H1 (cell line): Measurements from ENCODE around the gene LIMS1. TPM values are rescaled to one million over a fixed set of nuclear protein-coding genes. Genes with fewer than 3 reads are reported as not detected.

Source experiments
- CTCF ChIA-PET: fragments of 300-600 bp; sonication (Branson Sonifier 250); formaldehyde crosslinking; loops from one replicate; lab custom pipeline; 2021; ENCODE audit not compliant: partially characterized antibody; lab: Charles Lee
- POLR2A ChIA-PET: fragments of 300-600 bp; sonication (Branson Sonifier 250); formaldehyde crosslinking; loops from one replicate; lab custom pipeline; 2021; ENCODE audit warnings: inconsistent platforms; ENCODE audit not compliant: partially characterized antibody; lab: Charles Lee
- DNase-seq, 2 experiments: peaks; one replicate each; pipeline versions ENCODE4 v3.0.0 to v3.0.0-alpha.2; 2010 to 2022; ENCODE audit warnings: low spot score in 2 of 2, low read depth in 1 of 2, mixed read lengths in 1 of 2
- FAIRE-seq: peaks from 2 replicates; lab custom pipeline; 2011; peaks lifted over from hg19 to GRCh38; lab: Jason Lieb, UNC
- H2AFZ ChIP-seq: 2 replicates; pipeline ENCODE4 v1.8.1; 2012; ENCODE audit warnings: low read length, inconsistent platforms
- H2AK5ac ChIP-seq: 2 replicates; pipeline ENCODE4 v1.6.1; 2013; ENCODE audit warnings: low read depth, low read length
- H2BK120ac ChIP-seq: replicated peaks from 2 replicates; pipeline ENCODE3; 2013; ENCODE audit warnings: low read depth, low read length, inconsistent platforms
- H2BK12ac ChIP-seq: 2 replicates; pipeline ENCODE4 v1.6.1; 2013; ENCODE audit warnings: low read depth, low read length
- H2BK15ac ChIP-seq: 2 replicates; pipeline ENCODE4 v1.6.1; 2013; ENCODE audit warnings: low read length
- H2BK20ac ChIP-seq: 2 replicates; pipeline ENCODE4 v1.6.1; 2013; ENCODE audit warnings: low read length
- H2BK5ac ChIP-seq: 2 replicates; pipeline ENCODE4 v1.6.1; 2013; ENCODE audit warnings: low read depth, low read length
- H3K14ac ChIP-seq: 2 replicates; pipeline ENCODE4 v1.6.1; 2013; ENCODE audit warnings: inconsistent platforms; ENCODE audit not compliant: insufficient read length
- H3K18ac ChIP-seq: 2 replicates; pipeline ENCODE4 v1.6.1; 2013; ENCODE audit warnings: low read length; ENCODE audit errors: extremely low read depth
- H3K23ac ChIP-seq: 2 replicates; pipeline ENCODE4 v1.6.1; 2013; ENCODE audit warnings: inconsistent platforms; ENCODE audit not compliant: insufficient read length
- H3K23me2 ChIP-seq: 2 replicates; pipeline ENCODE4 v1.6.1; 2013; ENCODE audit warnings: low read depth, low read length
- H3K27ac ChIP-seq: 2 replicates; pipeline ENCODE4 v1.6.1; 2011; ENCODE audit warnings: low read depth, low read length, inconsistent platforms
- H3K27me3 ChIP-seq, 4 experiments: replicated peaks in 1 of 4; 1 replicate in 1 of 4; 2 replicates in 3 of 4; pipeline versions ENCODE4 v1.6.1 to v1.8.1; 2011 to 2013; ENCODE audit warnings: low read length in 3 of 4, mild to moderate bottlenecking in 3 of 4, inconsistent platforms in 2 of 4, mixed read lengths in 2 of 4, moderate library complexity in 1 of 4; ENCODE audit not compliant: control insufficient read depth in 3 of 4, insufficient read depth in 3 of 4; ENCODE audit errors: extremely low read depth in 1 of 4
- H3K36me3 ChIP-seq, 4 experiments: 2 replicates each; pipeline versions ENCODE4 v1.6.1 to v1.8.1; 2011 to 2013; ENCODE audit warnings: mild to moderate bottlenecking in 4 of 4, low read length in 3 of 4, moderate library complexity in 2 of 4, control low read depth in 1 of 4, inconsistent platforms in 1 of 4; ENCODE audit not compliant: insufficient read depth in 4 of 4, control insufficient read depth in 2 of 4
- H3K4ac ChIP-seq: replicated peaks from 2 replicates; pipeline ENCODE3; 2013; ENCODE audit warnings: low read length, low read depth, mixed read lengths, inconsistent platforms; ENCODE audit not compliant: insufficient read length
- H3K4me1 ChIP-seq, 4 experiments: replicated peaks in 1 of 4; 1 replicate in 1 of 4; 2 replicates in 3 of 4; pipeline versions ENCODE4 v1.6.1 to v1.8.1; 2011 to 2013; ENCODE audit warnings: low read length in 3 of 4, inconsistent platforms in 2 of 4, mixed read lengths in 1 of 4; ENCODE audit not compliant: insufficient read depth in 4 of 4, control insufficient read depth in 3 of 4
- H3K4me2 ChIP-seq, 2 experiments: 2 replicates each; pipeline versions ENCODE4 v1.6.1 to v1.8.1; 2011 to 2013; ENCODE audit warnings: low read depth in 2 of 2, low read length in 2 of 2, control low read depth in 1 of 2, inconsistent platforms in 1 of 2, mild to moderate bottlenecking in 1 of 2; ENCODE audit not compliant: insufficient read depth in 1 of 2
- H3K4me3 ChIP-seq, 4 experiments: fragments of 200-600, 300-600 bp in 1 of 4; sonication (generic), shearing (Covaris generic), sonication (Bioruptor Twin) in 1 of 4; 2 replicates each; pipeline versions ENCODE4 v1.5.1 to v1.8.1; 2011 to 2016; ENCODE audit warnings: low read length in 4 of 4, low read depth in 3 of 4, control low read depth in 2 of 4, inconsistent platforms in 2 of 4, mild to moderate bottlenecking in 2 of 4, mixed read lengths in 1 of 4, moderate library complexity in 1 of 4; ENCODE audit not compliant: insufficient read depth in 2 of 4; ENCODE audit errors: extremely low read depth in 1 of 4
- H3K56ac ChIP-seq: replicated peaks from 2 replicates; pipeline ENCODE3; 2013; ENCODE audit warnings: low read depth, mild to moderate bottlenecking, mixed read lengths, low read length, inconsistent platforms; ENCODE audit not compliant: insufficient read length
- H3K79me1 ChIP-seq: 2 replicates; pipeline ENCODE4 v1.6.1; 2013; ENCODE audit warnings: low read depth, low read length, control low read depth
- H3K79me2 ChIP-seq, 2 experiments: 2 replicates each; pipeline versions ENCODE4 v1.6.1 to v1.8.1; 2012 to 2013; ENCODE audit warnings: low read length in 2 of 2, mild to moderate bottlenecking in 2 of 2, inconsistent platforms in 1 of 2; ENCODE audit not compliant: insufficient read depth in 2 of 2, control insufficient read depth in 1 of 2
- H3K9ac ChIP-seq, 4 experiments: replicated peaks in 1 of 4; 1 replicate in 1 of 4; 2 replicates in 3 of 4; pipeline versions ENCODE4 v1.6.1 to v1.8.1; 2011 to 2013; ENCODE audit warnings: low read depth in 3 of 4, low read length in 3 of 4, control low read depth in 2 of 4, mild to moderate bottlenecking in 2 of 4, moderate library complexity in 2 of 4, inconsistent platforms in 1 of 4; ENCODE audit errors: extremely low read depth in 1 of 4
- H3K9me3 ChIP-seq, 2 experiments: 2 replicates each; pipeline versions ENCODE4 v1.6.1 to v1.8.1; 2012 to 2013; ENCODE audit warnings: mild to moderate bottlenecking in 2 of 2, moderate library complexity in 2 of 2, control low read depth in 1 of 2, inconsistent platforms in 1 of 2, low read depth in 1 of 2, low read length in 1 of 2, mixed read lengths in 1 of 2; ENCODE audit not compliant: insufficient read depth in 2 of 2
- H4K20me1 ChIP-seq, 2 experiments: replicated peaks in 1 of 2; 2 replicates each; pipeline versions ENCODE3 to v1.8.1; 2011 to 2013; ENCODE audit warnings: inconsistent platforms in 2 of 2, low read length in 2 of 2, mild to moderate bottlenecking in 1 of 2; ENCODE audit not compliant: insufficient read depth in 2 of 2, control insufficient read depth in 1 of 2
- H4K5ac ChIP-seq: 2 replicates; pipeline ENCODE4 v1.6.1; 2013; ENCODE audit warnings: low read length, low read depth, mixed read lengths, inconsistent platforms; ENCODE audit not compliant: insufficient read length
- H4K8ac ChIP-seq: 2 replicates; pipeline ENCODE4 v1.8.0; 2013; ENCODE audit warnings: mild to moderate bottlenecking, moderate library complexity, low read length, inconsistent platforms; ENCODE audit not compliant: insufficient read depth; ENCODE audit errors: extremely low read depth
- H4K91ac ChIP-seq: replicated peaks from 2 replicates; pipeline ENCODE3; 2013; ENCODE audit warnings: low read length, mixed read lengths, inconsistent platforms; ENCODE audit not compliant: insufficient read length
- BCL11A ChIP-seq, 2 experiments: IDR thresholded peaks; one replicate each; pipeline ENCODE4 v1.6.1; 2011; ENCODE audit warnings: low read depth in 2 of 2, low read length in 2 of 2, mild to moderate bottlenecking in 2 of 2
- BRCA1 ChIP-seq: IDR thresholded peaks from 2 replicates; pipeline ENCODE4 v1.6.1; 2012; ENCODE audit warnings: low read depth, low read length, improper control_type of control experiment
- CTBP2 ChIP-seq: IDR thresholded peaks from 2 replicates; pipeline ENCODE4 v1.7.0; 2011; ENCODE audit warnings: borderline replicate concordance, mild to moderate bottlenecking, moderate library complexity, mixed read lengths, low read length; ENCODE audit not compliant: insufficient read depth, insufficient read length
- CTCF ChIP-seq, 3 experiments: IDR thresholded peaks; 1 replicate in 2 of 3; 2 replicates in 1 of 3; pipeline versions ENCODE4 v1.5.1 to v1.6.1; 2011; ENCODE audit warnings: low read length in 3 of 3, mild to moderate bottlenecking in 3 of 3, inconsistent platforms in 2 of 3, low read depth in 1 of 3, moderate library complexity in 1 of 3; ENCODE audit not compliant: insufficient read depth in 1 of 3; ENCODE audit errors: control extremely low read depth in 1 of 3
- EGR1 ChIP-seq: IDR thresholded peaks from 2 replicates; pipeline ENCODE4 v1.6.1; 2011; ENCODE audit warnings: low read depth, low read length, borderline replicate concordance
- EP300 ChIP-seq, 2 experiments: IDR thresholded peaks; 1 replicate in 1 of 2; 2 replicates in 1 of 2; pipeline ENCODE4 v1.6.1; 2011 to 2012; ENCODE audit warnings: low read depth in 2 of 2, low read length in 2 of 2, mild to moderate bottlenecking in 2 of 2, borderline replicate concordance in 1 of 2, inconsistent platforms in 1 of 2, moderate library complexity in 1 of 2
- HDAC2 ChIP-seq, 2 experiments: fragments of 300-600 bp in 1 of 2; sonication (generic) in 1 of 2; IDR thresholded peaks; 2 replicates each; pipeline ENCODE4 v1.6.1; 2011 to 2012; ENCODE audit warnings: low read depth in 2 of 2, low read length in 2 of 2, mild to moderate bottlenecking in 2 of 2, moderate library complexity in 2 of 2, borderline replicate concordance in 1 of 2, inconsistent platforms in 1 of 2
- MAFK ChIP-seq: IDR thresholded peaks from 2 replicates; pipeline ENCODE4 v1.6.1; 2012; ENCODE audit warnings: low read depth, mild to moderate bottlenecking, improper control_type of control experiment, low read length
- PHF8 ChIP-seq: fragments of 200-600 bp; sonication (generic); conservative IDR thresholded peaks from 2 replicates; pipeline ENCODE4 v1.7.1; 2012; ENCODE audit warnings: low read depth, mild to moderate bottlenecking, inconsistent platforms, low read length, moderate library complexity
- POU5F1 ChIP-seq: IDR thresholded peaks from 2 replicates; pipeline ENCODE4 v1.6.1; 2011; ENCODE audit warnings: low read depth, mild to moderate bottlenecking, low read length, moderate library complexity
- TCF12 ChIP-seq: IDR thresholded peaks from 2 replicates; pipeline ENCODE4 v1.6.1; 2011; ENCODE audit warnings: low read depth, mild to moderate bottlenecking, low read length
- WGBS, 2 experiments: shearing (Covaris generic) in 1 of 2; methylation state at CpG; one replicate each; pipeline versions ENCODE4 v1.1.6 to v1.1.7; 2013 to 2015; ENCODE audit warnings: low lambda C conversion rate in 2 of 2, mixed read lengths in 2 of 2, inconsistent platforms in 1 of 2, low coverage in 1 of 2, missing lambda C conversion rate in 1 of 2; ENCODE audit not compliant: insufficient replicate concordance in 2 of 2, insufficient coverage in 1 of 2, insufficient read length in 1 of 2; ENCODE audit errors: extremely low coverage in 1 of 2, missing lambda C conversion rate in 1 of 2; 5-methylcytosine and 5-hydroxymethylcytosine counted together
- polyA plus RNA-seq, 7 experiments: library from polyadenylated mRNA; depleted of rRNA in 3 of 7; stranded (reverse) in 5 of 7; unstranded in 2 of 7; fragments of >200 nt in 5 of 7; fragments of 200-250 nt in 2 of 7; gene quantifications; 1 replicate in 5 of 7; 2 replicates in 1 of 7; 4 replicates in 1 of 7; pipeline versions ENCODE4 v1.2.1 to v1.2.3, GENCODE V29; 2011 to 2013; ENCODE audit warnings: missing spikeins in 2 of 7, mixed read lengths in 2 of 7
- total RNA-seq: library from RNA; stranded (reverse); fragmentation: NEBNext Ultra II Directional; extraction: Animal tissue kit (Norgen Biotek cat#: 25700); gene quantifications from 2 replicates; pipeline ENCODE4 v1.2.1, GENCODE V29; 2021

Gene LIMS1
- total and polyA plus RNA-seq, 2 of the 8 experiments (the other 6 are each of a cell fraction or from before 2014, with no cell fraction given), result 24.1 to 36.7 TPM

GRCh38 chr2:108611021-108611420, 76.8 kb downstream of the LIMS1 start:
- H3K23ac ChIP-seq, result no peak overlapping the region
- no peak overlapping the region for H4K8ac ChIP-seq
- FAIRE-seq, result no peak
- H4K5ac ChIP-seq, result no peak overlapping the region
- POLR2A ChIA-PET, result no interaction called here
- no peak overlapping the region for H3K4me2 ChIP-seq
- H3K4me3 ChIP-seq, result no peak overlapping the region
- no peak overlapping the region for H2BK15ac ChIP-seq
- CTCF ChIA-PET, result interaction anchor here (0.7 to 7.0 kb wide), 6 partner anchors 10 to 397 kb away, joined by 3 to 109 read pairs (median 4); no protein-coding TSS in a partner anchor
- H3K18ac ChIP-seq, result no peak overlapping the region
- H2BK5ac ChIP-seq, result no peak overlapping the region
- H3K4me1 ChIP-seq, result peaks cover 0 to 7% (median 2%) of the 10 kb centered on the region in 4 experiments; a peak in 2 of 7 replicates
- H3K14ac ChIP-seq, result no peak overlapping the region
- H3K9ac ChIP-seq, result no peak overlapping the region
- no peaks in the 10 kb centered on the region for H3K27me3 ChIP-seq
- H3K23me2 ChIP-seq, result no peaks in the 10 kb centered on the region
- no peak overlapping the region for H2BK12ac ChIP-seq
- H2AK5ac ChIP-seq, result no peak overlapping the region
- H3K56ac ChIP-seq, result no peak overlapping the region
- H3K36me3 ChIP-seq, result no peaks in the 10 kb centered on the region
- DNase-seq, result no peak
- no peak overlapping the region for H4K91ac ChIP-seq
- H4K20me1 ChIP-seq, result no peaks in the 10 kb centered on the region
- H3K79me2 ChIP-seq, result peaks cover 0 to 6% of the 10 kb centered on the region in 2 experiments; a peak in 1 of 4 replicates
- WGBS, 2 experiments, result 90% methylated on average over 5 of the region's 5 CpGs; no CpG with 5 or more reads in 1 of the 2 experiments
- H3K79me1 ChIP-seq, result peaks cover 2% of the 10 kb centered on the region; the same call in 1 of the 2 replicates
- no peak overlapping the region for H3K4ac ChIP-seq
- no peak overlapping the region for H3K27ac ChIP-seq
- H2AFZ ChIP-seq, result no peak overlapping the region
- no peak overlapping the region for H2BK20ac ChIP-seq
- H2BK120ac ChIP-seq, result no peak overlapping the region
- H3K9me3 ChIP-seq, result no peaks in the 10 kb centered on the region
- TF ChIP-seq BRCA1, result no peak
- no peak for TF ChIP-seq POU5F1
- TF ChIP-seq EP300 (IDR thresholded peaks at IDR 0.05; ENCODE audit: borderline replicate concordance in 1 of 2, low read depth in 2 of 2, low read length in 2 of 2), result no peak
- no peak for TF ChIP-seq BCL11A (IDR thresholded peaks at IDR 0.05; ENCODE audit: low read depth in 2 of 2, low read length in 2 of 2)
- no peak for TF ChIP-seq TCF12
- TF ChIP-seq CTBP2, result no peak
- no peak for TF ChIP-seq MAFK
- no peak for TF ChIP-seq PHF8
- TF ChIP-seq EGR1, result no peak
- TF ChIP-seq HDAC2 (IDR thresholded peaks at IDR 0.05; ENCODE audit: borderline replicate concordance in 1 of 2, low read depth in 2 of 2, low read length in 2 of 2), result no peak
- TF ChIP-seq CTCF (IDR thresholded peaks at IDR 0.05; ENCODE audit: control extremely low read depth in 1 of 3, insufficient read depth in 1 of 3, low read depth in 1 of 3, low read length in 3 of 3), result no peak
